Right lobe of liver (tissue), 4 donors: ENCODE measurements around the gene AOX1.

Source experiments
- CTCF ChIP-seq, 4 donors: fragments of 200-600 bp in 3 of 4; fragments of 450-650 bp in 1 of 4; IDR thresholded peaks; one replicate each; pipeline versions ENCODE4 v1.5.1 to v1.8.0; 2016 to 2022; ENCODE audit warnings: antibody characterized with exemption in 4 of 4, mild to moderate bottlenecking in 2 of 4
- POLR2A ChIP-seq: fragments of 450-650 bp; IDR thresholded peaks from one replicate; pipeline ENCODE4 v1.6.1; 2017; ENCODE audit warnings: antibody characterized with exemption, mild to moderate bottlenecking
- donor health status: DM: no; HTN: no; CAD: no.
- donor health status: DM: no; HTN: no; CAD: no.
- donor health status: DM: no; HTN: yes; CAD: no.

DNA sequence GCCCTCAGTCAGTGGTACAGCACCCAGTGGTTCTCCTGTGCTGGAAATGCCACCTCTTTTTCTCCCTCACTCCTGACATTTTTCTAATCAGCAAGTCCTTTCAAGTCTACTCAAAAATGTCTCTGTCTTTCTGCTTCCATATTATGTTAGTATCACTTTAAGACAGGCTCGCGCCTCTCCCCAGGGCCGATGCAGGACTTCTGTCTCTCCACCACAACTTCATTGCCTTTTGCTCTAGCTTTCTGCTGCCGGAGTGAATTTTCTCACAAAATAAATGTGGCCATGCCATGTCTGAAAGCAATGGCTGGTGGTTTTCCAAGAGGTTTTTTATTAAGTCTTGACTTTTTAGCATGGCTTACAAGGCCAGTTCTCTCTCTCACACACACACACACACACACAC, 73.6 kb downstream of the AOX1 start:
- no peak for TF ChIP-seq POLR2A
- no peak for TF ChIP-seq CTCF (IDR thresholded peaks at IDR 0.05)
